GM13976 (cell line): ENCODE measurements around the gene SCD.
"Not testable (repeated sequence)": the region's sequence is repeated elsewhere in the genome, so short reads cannot be mapped to it uniquely, and the experiment has no call there.

Source experiments
- DNase-seq: peaks from one replicate; pipeline ENCODE4 v3.0.0; 2012; ENCODE audit warnings: low spot score
- CTCF ChIP-seq: IDR thresholded peaks from 2 replicates; pipeline ENCODE4 v1.5.1; 2012; ENCODE audit warnings: borderline replicate concordance, mild to moderate bottlenecking; ENCODE audit not compliant: insufficient read depth; ENCODE audit errors: extremely low read depth, missing control alignments, control extremely low read depth
- in situ Hi-C: fragments of 300-500 bp; cut with MboI; formaldehyde crosslinking; loops from one replicate; pipeline ENCODE4 v1.12.0; 2022; ENCODE audit warnings: low sequenced_read_pairs, mixed read lengths, inconsistent platforms; ENCODE audit not compliant: unreplicated experiment

Gene SCD

GRCh38 chr10:100346765-100347567, at the start of gene SCD:
Gene SCD, plus strand, starts transcription at chr10:100347233. Its CDS starts 272 bp downstream, at chr10:100347505.
- in situ Hi-C loops: loop anchor here (10.0 kb wide), 1 partner anchor 168 kb away; the partner anchor contains the start of gene SEC31B
- DNase-seq: peak; percentile 95
- TF ChIP-seq CTCF: no peak

GRCh38 chr10:100297242-100297641, 49.8 kb upstream of the SCD start:
- TF ChIP-seq CTCF: no peak
- DNase-seq: no peak
- in situ Hi-C loops: no loop called here

GRCh38 chr10:100301123-100301522, 45.9 kb upstream of the SCD start:
- in situ Hi-C loops, DNase-seq: not testable (repeated sequence)

- peak; percentile 49 for TF ChIP-seq CTCF
- DNase-seq: peak; percentile 53
- in situ Hi-C loops: no loop called here
These were observed 43.2 kb upstream of the SCD start for GRCh38 chr10:100303724-100304319.

DNA sequence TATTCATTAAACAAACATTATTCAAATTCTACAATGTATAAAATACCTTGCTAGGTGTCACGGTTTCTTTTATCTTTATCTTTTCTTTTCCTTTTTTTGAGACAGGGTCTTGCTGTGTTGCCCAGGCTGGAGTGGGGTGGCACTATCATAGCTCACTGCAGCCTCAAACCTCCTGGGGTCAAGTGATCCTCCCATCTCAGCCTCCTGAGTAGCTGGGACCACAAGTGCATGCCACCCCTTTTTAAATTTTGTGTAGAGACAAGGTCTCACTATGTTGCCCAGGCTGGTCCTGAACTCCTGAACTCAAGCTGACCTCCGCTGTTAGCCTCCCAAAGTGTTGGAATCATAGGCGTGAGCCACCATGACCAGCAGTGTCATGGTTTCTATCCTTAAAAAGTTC, 42.6 kb upstream of the SCD start:
- DNase-seq: no peak
- no peak for TF ChIP-seq CTCF
- in situ Hi-C loops: no loop called here

DNA sequence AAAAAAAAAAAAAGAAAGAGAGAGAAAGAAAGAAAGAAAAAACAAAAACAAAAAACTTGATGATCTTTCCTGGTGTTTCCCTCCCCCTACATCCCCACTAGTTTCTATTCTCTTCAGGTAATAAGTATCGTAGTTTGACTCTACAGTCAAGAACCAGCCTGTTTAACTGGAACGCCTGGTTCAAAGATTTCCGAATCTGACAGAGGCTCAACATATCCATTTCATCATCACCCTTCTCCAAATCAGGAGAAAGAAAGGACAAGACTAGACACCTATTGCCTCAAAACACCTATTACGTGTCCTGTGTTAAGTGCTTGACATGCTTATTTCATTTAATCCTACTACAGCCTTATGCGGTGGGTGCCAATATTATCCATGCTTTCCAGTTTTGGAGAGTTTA, 40.2 kb upstream of the SCD start:
- in situ Hi-C loops: no loop called here
- no peak for DNase-seq
- no peak for TF ChIP-seq CTCF

- no peak for TF ChIP-seq CTCF
- in situ Hi-C loops: no loop called here
- no peak for DNase-seq
These were observed 39.3 kb upstream of the SCD start for GRCh38 chr10:100307684-100308083.
